NCI-H446 treated with DMSO at 0.1 percent for 48 hours (cell line): ENCODE data around the gene TCFL5.
"Not testable (repeated sequence)": the region's sequence is repeated elsewhere in the genome, so short reads cannot be mapped to it uniquely, and the experiment has no call there.

Source experiments
- DNase-seq: peaks from one replicate; lab custom pipeline; 2025; lab: John Stamatoyannopoulos, UW

TCFL5 gene

DNA sequence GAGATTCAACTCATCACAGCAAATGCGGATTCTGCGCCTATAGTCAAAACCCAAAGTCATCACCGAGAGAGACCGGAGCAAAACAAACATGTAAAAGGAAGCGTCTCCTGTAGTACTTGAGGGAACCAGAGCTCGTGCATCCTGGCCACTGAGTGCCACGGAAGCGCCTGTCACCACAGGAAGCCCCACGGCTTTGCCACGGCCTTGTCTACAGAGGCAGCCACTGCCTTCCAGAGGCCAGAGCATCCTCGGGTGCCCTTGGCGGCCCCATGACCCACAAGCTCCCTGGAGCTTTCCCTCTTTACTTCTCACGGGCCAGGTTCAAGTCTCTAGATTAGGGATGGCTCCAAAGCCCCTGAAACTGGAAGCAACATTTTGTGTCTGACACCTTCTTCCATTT is 7.5 kb downstream of the TCFL5 start:
- no peak for DNase-seq

DNA sequence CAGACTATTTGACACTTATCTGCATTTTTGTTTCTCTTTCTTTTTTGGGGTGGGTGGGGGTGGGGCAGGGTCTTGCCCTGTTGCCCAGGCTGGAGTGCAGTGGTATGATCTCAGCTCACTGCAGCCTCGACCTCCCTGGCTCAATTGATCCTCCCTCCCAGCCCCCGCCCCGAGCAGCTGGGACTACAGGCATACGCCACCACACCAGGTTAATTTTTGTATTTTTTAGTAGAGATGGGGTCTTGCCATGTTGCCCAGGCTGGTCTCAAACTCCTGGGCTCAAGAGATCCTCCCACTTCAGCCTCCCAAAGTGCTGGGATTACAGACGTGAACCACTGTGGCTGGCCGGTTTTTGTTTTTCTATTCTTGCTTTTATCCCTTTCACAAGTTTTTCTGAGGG is 8.3 kb downstream of the TCFL5 start:
- not testable (repeated sequence) for DNase-seq

GRCh38 chr20:62852841-62853240 is 8.8 kb downstream of the TCFL5 start:
- no peak for DNase-seq

DNA sequence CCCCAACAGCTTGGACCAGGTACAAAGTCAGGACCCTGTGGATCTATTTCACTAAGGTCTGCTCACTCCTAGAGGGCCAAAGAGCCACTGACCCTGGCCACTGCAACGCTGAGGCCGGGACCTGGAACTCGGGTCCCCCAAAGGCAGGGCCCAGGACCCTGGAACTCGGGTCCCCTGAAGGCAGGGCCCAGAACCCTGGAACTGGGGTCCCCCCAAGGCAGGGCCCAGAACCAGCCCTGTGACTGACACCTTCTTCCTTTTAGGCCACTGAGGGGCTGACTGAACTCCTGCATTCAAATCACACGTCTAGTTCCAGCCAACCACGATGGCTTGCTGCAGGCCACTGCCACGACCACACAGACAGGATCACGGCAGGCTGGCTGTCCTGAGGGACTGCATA is 9.4 kb downstream of the TCFL5 start:
- DNase-seq: no peak

- no peak for DNase-seq
Observed at GRCh38 chr20:62850333-62850974, 11.2 kb downstream of the TCFL5 start.

DNA sequence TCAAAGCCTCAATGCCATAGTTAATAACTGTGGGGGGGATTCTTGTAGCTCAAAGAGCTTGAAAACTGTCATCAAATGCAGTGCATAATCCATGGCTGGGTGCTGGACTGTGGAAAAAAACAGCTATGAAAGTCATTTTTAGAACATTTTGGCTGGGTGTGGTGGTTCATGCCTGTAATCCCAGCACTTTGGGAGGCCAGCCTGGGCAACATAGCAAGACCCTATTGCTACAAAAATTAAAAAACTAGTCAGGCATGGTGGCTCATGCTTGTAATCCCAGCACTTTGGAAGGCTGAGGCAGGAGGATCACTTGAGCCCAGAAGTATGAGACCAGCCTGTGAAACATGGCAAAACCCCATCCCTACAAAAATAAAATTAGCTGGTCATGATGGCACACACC is 12.2 kb downstream of the TCFL5 start:
- no peak for DNase-seq

GRCh38 chr20:62848917-62849316 is 12.7 kb downstream of the TCFL5 start:
- DNase-seq: not testable (repeated sequence)

- no peak for DNase-seq
Observed at GRCh38 chr20:62846166-62846890, 15.3 kb downstream of the TCFL5 start.

DNA sequence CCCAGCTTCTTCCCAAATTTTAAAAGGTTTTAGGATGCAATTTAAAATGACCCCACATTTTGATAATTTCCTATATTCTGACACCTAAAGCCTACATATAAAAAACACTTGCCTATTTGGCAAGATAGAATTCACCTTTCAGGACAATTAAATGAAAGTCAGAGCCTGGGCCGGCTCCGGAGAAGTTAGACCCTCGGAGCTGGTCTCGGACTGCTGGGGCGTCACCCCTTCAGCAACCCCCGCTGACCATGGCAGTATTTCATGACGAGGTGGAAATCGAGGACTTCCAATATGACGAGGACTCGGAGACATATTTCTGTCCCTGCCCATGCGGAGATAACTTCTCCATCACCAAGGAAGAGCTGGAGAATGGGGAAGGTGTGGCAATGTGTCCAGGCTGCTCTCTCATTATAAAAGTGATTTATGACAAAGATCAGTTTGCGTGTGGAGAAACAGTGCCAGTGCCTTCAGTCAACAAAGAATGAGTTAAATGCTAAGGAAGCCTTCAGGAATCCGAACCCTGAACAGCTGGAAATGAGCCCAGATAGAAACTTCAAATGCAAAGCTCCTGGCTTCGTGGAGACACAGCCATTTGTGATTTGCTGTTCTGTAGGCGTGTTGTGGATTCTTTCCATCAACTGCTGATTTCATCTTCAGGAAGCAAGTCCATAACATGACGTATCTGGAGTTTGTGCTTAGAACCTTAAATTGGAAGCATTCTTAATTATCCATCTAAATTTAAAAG is 16.0 kb downstream of the TCFL5 start:
- DNase-seq: no peak

DNA sequence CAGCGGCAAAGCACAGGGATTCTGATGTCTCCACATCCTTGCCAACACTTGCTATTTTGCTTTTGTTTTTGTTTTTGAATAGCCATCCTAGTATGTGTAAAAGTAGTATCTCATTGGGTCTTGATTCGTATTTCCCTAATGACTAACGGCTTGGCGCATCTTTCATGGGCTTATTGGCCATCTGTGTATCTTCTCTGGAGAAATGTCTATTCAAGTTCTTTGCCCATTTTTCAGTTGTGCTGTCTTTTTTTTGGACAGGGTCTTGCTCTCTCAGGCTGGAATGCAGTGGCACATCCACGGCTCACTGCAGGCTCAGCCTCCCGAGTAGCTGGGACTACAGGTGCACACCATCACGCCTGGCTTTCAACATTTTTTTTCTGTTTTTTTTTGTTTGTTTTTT is 17.4 kb downstream of the TCFL5 start:
- no peak for DNase-seq

DNA sequence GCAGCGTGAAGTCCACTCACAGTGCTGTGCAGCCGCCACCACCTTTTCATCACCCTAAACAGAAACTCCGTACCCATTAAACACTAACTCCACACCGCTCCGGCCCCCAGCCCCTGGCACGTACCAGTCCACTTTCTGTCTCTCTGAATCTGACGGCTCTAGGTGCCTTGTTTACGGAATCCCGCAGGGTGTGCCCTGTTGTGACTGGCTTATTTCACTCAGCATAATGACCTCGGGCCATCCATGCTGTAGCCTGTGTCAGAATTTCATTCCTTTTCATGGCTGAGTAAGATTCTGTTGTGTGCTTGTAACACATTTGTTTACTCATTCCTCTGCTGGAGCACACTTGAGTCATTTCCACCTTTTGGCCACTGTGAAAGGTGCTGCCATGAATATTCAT is 18.0 kb downstream of the TCFL5 start:
- no peak for DNase-seq

GRCh38 chr20:62841705-62842212 is 19.9 kb downstream of the TCFL5 start:
- no peak for DNase-seq

DNA sequence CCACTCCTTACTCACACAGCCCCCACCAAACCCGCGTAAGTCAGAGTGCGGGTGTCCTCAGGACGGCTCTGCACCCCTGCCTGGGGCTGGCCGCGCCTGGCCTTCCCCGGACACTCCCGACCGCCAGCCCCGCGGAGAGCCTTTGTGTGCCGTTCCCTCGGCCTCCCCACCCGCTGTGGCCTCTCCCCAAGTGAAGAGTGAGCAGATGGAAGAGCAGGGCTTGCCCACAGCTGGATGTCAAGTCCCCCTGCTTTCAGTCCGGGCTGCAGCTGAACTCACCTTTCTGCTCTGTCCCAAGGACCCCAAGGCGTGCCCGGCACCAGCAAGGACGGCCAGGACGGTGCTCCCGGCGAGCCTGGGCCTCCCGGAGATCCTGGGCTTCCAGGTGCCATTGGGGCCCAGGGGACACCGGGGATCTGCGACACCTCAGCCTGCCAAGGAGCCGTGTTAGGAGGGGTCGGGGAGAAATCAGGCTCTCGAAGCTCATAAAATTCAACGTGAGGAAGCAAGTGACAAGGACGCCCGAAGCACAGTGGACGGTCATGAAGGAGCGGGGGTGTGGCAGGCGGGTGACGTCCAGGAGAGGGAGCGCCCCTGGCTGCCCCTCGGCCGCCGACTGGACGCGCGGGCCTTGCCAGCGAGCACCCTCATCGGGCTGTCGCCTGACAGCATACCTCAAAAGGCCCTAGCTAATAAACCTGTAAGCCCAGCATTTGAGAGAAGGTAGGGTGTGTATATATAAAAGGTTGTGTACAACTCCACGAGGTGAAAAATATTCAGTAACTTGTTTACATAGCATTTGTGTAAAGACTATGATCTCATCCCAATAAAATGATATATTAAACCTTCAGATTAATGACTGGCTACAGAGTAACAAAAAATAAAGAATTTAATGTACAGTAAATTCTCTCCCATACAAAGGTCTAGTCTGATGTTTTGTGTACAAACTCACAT is 21.1 kb downstream of the TCFL5 start:
- DNase-seq: no peak

DNA sequence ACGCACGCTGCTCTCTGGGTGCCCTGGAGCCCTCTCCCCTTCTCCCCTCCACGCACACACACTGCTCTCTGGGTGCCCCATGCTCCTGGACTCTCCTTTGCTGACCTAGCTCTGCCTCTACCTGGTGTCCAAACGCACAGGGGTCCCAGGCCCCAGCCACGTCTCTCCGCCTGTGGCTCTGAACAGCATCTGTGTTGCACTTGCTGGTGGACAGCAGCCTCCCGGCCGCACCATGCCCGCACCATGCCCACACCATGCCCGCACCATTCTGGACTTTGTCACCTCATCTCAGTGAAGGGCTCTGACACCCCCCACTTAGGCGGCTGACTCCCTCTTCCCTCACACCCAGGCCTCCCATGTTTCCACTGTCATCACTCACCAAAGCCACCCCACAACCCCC is 21.8 kb downstream of the TCFL5 start:
- no peak for DNase-seq

GRCh38 chr20:62839261-62839660 is 22.4 kb downstream of the TCFL5 start:
- no peak for DNase-seq

DNA sequence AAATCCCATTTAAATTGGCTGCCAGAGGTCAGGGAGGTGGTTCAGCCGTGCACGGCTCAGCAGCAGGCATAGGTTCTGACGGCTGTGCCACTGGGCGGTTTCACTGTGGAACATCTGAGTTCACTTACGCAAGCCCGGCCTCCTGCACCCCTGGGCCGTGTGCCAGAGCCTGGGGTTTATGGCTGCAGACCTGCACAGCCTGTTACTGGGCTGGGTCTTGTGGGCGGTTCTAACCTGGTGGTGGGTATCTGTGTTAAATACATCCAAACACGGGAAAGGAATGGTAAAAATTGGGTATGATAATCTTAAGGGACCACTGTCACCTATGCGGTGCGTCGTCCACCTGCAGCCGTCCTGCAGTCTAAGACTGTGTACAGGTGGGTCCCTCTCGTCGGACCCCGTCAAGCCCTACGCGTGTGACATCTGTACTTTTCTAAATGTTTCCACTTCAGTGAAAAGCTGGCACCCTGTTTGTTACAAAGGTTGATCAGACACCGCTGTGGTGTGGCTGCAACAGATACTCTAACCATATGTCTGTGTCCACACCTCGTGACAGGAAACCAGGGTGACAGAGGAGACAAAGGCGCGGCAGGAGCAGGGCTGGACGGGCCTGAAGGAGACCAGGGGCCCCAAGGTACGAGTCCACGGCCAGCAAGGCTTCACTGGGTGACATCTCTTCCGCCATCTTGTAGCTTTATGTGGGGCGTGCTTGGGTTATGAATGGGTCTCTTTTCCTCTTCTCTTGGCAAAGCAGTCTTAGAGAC is 23.3 kb downstream of the TCFL5 start:
- no peak for DNase-seq

DNA sequence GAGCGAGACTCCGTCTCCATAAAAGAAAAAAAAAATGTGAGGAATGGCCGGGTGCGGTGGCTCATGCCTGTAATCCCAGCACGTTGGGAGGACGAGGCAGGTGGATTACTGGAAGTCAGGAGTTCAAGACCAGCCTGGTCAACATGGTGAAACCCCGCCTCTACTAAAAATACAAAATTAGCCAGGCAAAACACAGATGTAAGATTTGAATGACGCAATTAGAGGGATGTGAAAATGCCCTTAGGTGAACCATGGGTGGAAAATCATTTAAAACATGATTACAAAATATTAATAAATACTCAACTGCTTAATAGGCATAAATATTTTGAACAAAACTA is 23.9 kb downstream of the TCFL5 start:
- DNase-seq: no peak

- DNase-seq: no peak
Observed at GRCh38 chr20:62836967-62837490, 24.6 kb downstream of the TCFL5 start.

DNA sequence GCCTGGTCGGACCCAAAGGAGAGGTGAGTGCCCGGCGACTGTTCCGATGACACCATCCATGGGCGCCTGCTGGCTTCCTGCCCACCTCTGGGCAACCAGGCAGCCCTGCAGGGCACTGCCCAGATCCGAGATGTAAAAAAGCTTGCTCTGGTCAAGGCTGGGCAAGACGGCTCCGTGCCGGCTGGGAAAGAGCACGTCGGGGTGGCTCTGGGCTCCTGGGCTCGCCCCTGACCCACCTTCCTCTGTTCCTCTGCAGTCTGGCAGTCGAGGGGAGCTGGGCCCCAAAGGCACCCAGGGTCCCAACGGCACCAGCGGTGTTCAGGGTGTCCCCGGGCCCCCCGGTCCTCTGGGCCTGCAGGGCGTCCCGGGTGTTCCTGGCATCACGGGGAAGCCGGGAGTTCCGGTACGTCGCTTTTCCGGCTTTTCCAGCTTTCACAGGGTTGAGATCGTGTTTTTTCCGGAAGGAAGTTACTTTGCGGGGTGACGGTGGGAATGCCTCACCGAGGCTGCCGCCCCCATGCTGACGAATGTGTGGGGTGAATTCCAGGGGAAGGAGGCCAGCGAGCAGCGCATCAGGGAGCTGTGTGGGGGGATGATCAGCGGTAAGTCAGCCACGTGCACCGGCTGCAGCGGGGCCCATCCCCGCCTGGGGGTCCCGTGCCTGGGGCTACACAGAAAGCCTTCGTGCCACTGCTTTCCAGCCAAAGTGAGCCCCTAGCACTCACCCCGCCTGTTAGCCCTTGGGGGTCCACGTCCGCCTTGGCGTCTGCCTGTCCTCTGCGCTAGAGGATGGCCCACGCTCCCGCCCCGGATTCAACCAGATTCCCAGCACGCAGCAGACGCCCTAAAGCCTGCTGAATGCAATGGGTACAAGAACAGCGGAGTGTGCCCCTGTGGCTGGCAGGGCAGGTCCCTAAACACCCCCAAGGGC is 25.4 kb downstream of the TCFL5 start:
- DNase-seq: no peak
